Measurements from ENCODE around the gene CDKL2. TPM values are rescaled to one million over a fixed set of nuclear protein-coding genes. Genes with fewer than 3 reads are reported as not detected.
"Not testable (repeated sequence)": the region's sequence is repeated elsewhere in the genome, so short reads cannot be mapped to it uniquely, and the experiment has no call there.

Gene CDKL2
- total and polyA plus RNA-seq, 4 donors, result 0.49 to 2.8 (median 2.3) TPM; not detected in 1

DNA sequence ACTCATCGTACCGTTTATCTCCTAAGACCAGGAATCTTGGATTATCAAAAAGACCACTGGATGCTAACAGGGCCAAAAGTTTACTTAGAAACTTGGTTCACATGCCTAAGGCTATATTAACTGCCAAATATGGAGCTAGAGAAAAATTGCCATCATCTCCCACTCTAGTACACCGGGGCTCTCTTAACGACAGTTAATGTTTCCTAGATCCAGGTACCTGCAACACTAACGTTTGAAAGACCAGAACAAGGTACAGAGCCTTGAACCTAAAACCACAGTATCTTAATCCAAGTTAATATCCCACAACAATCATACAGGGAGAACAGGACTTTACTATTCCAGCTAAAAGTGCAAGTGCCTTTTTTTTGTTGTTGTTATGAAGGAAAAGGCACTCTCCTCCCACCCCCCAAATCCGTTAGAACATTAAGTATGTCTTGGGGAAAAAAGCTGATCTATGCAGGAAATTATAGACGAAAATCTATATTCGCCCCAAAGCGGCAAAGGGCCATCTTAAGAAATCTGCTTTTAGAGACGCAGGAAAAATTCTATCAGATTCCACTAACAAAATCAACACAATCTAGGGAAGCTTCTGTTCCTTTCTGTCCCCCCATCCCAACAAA, 41.6 kb upstream of the CDKL2 start:
- intact Hi-C loops (cut with DNase I), result loop anchor here (2.0 kb wide), 2 partner anchors 41 to 51 kb away; partner anchors contain the start of gene CDKL2 (in 1 of the 2)
- H3K36me3 ChIP-seq (ENCODE audit: control insufficient read depth in 1 of 2, insufficient read depth in 2 of 2, low read length in 1 of 2), result no peaks in the 10 kb centered on the region
- ATAC-seq (ENCODE audit: low FRiP score) (no peak), DNase-seq (no peak)
- H3K4me1 ChIP-seq (ENCODE audit: control insufficient read depth in 1 of 2, insufficient read depth in 2 of 2, low read length in 2 of 2), result peaks cover 1 to 8% of the 10 kb centered on the region in 2 donors
- peak overlapping the region; percentile 36 to 85 for H3K27ac ChIP-seq (ENCODE audit: low read depth in 1 of 2, low read length in 2 of 2)
- H3K9me3 ChIP-seq (ENCODE audit: control insufficient read depth, low read length), result no peaks in the 10 kb centered on the region
- peak overlapping the region; percentile 63 to 82 for H3K4me3 ChIP-seq (ENCODE audit: low read length in 2 of 2)
- WGBS, 2 donors, result 2 to 3% methylated on average over 10 of the region's 10 CpGs
- H3K27me3 ChIP-seq (ENCODE audit: control insufficient read depth in 1 of 2, insufficient read depth in 2 of 2, low read length in 1 of 2), result no peaks in the 10 kb centered on the region

DNA sequence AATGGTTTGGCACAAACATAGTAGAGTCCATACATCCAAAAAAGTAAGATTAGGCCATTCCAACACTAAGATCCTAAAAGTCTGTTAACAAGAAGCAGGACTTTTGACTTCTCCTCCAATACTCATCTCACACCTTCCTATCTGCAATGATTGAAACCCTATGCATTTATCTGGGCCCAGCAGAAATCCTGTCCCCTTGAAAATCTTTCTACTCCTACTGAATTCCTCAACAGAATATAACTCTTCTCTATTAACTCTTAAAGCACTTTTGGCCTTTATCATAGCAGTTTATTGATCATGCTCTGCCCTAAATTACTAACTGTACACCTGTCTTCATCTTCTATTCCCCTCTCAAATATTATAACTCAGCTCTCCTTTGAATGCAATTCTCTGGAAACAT, 38.3 kb upstream of the CDKL2 start:
- H3K27ac ChIP-seq (ENCODE audit: low read depth in 1 of 2, low read length in 2 of 2), result no peak overlapping the region

GRCh38 chr4:75667636-75668035, 37.3 kb upstream of the CDKL2 start:
- H3K9me3 ChIP-seq (ENCODE audit: control insufficient read depth, low read length); H3K4me1 ChIP-seq (ENCODE audit: control insufficient read depth in 1 of 2, insufficient read depth in 2 of 2, low read length in 2 of 2); intact Hi-C loops (cut with DNase I); H3K36me3 ChIP-seq (ENCODE audit: control insufficient read depth in 1 of 2, insufficient read depth in 2 of 2, low read length in 1 of 2); H3K27ac ChIP-seq (ENCODE audit: low read depth in 1 of 2, low read length in 2 of 2); DNase-seq; H3K27me3 ChIP-seq (ENCODE audit: control insufficient read depth in 1 of 2, insufficient read depth in 2 of 2, low read length in 1 of 2); H3K4me3 ChIP-seq (ENCODE audit: low read length in 2 of 2); ATAC-seq (ENCODE audit: low FRiP score): not testable (repeated sequence)
- 78 to 81% methylated on average over 7 of the region's 7 CpGs for WGBS, 2 donors

More for the DNA sequence above, 38.3 kb upstream of the CDKL2 start:
- no peak for DNase-seq
- ATAC-seq (ENCODE audit: low FRiP score), result no peak
- no peaks in the 10 kb centered on the region for H3K9me3 ChIP-seq (ENCODE audit: control insufficient read depth, low read length)
- intact Hi-C loops (cut with DNase I), result no loop called here
- no peak overlapping the region for H3K4me3 ChIP-seq (ENCODE audit: low read length in 2 of 2)
- no peaks in the 10 kb centered on the region for H3K27me3 ChIP-seq (ENCODE audit: control insufficient read depth in 1 of 2, insufficient read depth in 2 of 2, low read length in 1 of 2)
- no peaks in the 10 kb centered on the region for H3K36me3 ChIP-seq (ENCODE audit: control insufficient read depth in 1 of 2, insufficient read depth in 2 of 2, low read length in 1 of 2)
- peaks cover 3 to 8% of the 10 kb centered on the region in 2 donors for H3K4me1 ChIP-seq (ENCODE audit: control insufficient read depth in 1 of 2, insufficient read depth in 2 of 2, low read length in 2 of 2)

DNA sequence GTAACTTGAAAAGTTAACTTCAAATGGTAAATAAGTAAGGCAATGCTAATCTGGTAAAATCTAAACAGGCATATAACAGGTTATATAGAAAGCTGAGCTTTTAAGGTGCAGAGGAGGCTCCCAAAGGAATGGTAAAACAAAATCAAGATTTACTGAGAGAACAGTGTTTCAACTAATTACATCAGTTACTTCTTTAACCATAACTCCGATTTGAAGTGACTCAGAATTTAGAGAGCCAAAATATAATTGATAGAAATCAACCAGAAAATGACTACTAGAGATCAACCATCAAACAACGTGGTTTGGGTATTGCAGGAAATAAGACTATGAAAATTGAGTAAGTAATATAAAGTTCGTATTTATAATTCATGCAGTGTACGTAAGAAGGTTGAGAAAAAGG, 36.0 kb upstream of the CDKL2 start:
- H3K4me3 ChIP-seq (ENCODE audit: low read length in 2 of 2), result no peak overlapping the region
- ATAC-seq (ENCODE audit: low FRiP score), result no peak
- no peak for DNase-seq
- no peaks in the 10 kb centered on the region for H3K27me3 ChIP-seq (ENCODE audit: control insufficient read depth in 1 of 2, insufficient read depth in 2 of 2, low read length in 1 of 2)
- H3K27ac ChIP-seq (ENCODE audit: low read depth in 1 of 2, low read length in 2 of 2), result no peak overlapping the region
- H3K4me1 ChIP-seq (ENCODE audit: control insufficient read depth in 1 of 2, insufficient read depth in 2 of 2, low read length in 2 of 2), result peaks cover 3 to 6% of the 10 kb centered on the region in 2 donors
- intact Hi-C loops (cut with DNase I), result no loop called here
- 65 to 67% methylated on average over 4 of the region's 4 CpGs for WGBS, 2 donors
- H3K36me3 ChIP-seq (ENCODE audit: control insufficient read depth in 1 of 2, insufficient read depth in 2 of 2, low read length in 1 of 2), result no peaks in the 10 kb centered on the region
- no peaks in the 10 kb centered on the region for H3K9me3 ChIP-seq (ENCODE audit: control insufficient read depth, low read length)

- ATAC-seq (ENCODE audit: low FRiP score); intact Hi-C loops (cut with DNase I); H3K27ac ChIP-seq (ENCODE audit: low read depth in 1 of 2, low read length in 2 of 2); DNase-seq; H3K4me3 ChIP-seq (ENCODE audit: low read length in 2 of 2); H3K9me3 ChIP-seq (ENCODE audit: control insufficient read depth, low read length); H3K4me1 ChIP-seq (ENCODE audit: control insufficient read depth in 1 of 2, insufficient read depth in 2 of 2, low read length in 2 of 2); H3K36me3 ChIP-seq (ENCODE audit: control insufficient read depth in 1 of 2, insufficient read depth in 2 of 2, low read length in 1 of 2); H3K27me3 ChIP-seq (ENCODE audit: control insufficient read depth in 1 of 2, insufficient read depth in 2 of 2, low read length in 1 of 2): not testable (repeated sequence)
- WGBS, 2 donors, result 95 to 98% methylated on average over 3 of the region's 3 CpGs
Observed at GRCh38 chr4:75664604-75665003, 34.3 kb upstream of the CDKL2 start.

GRCh38 chr4:75662626-75663025, 32.3 kb upstream of the CDKL2 start:
- ATAC-seq (ENCODE audit: low FRiP score) (no peak), DNase-seq (no peak)
- intact Hi-C loops (cut with DNase I), result no loop called here
- Histone ChIP-seq H3K27me3 (ENCODE audit: control insufficient read depth in 1 of 2, insufficient read depth in 2 of 2, low read length in 1 of 2) (no peaks in the 10 kb centered on the region), H3K27ac (ENCODE audit: low read depth in 1 of 2, low read length in 2 of 2) (no peak overlapping the region), H3K4me3 (ENCODE audit: low read length in 2 of 2) (no peak overlapping the region), H3K4me1 (ENCODE audit: control insufficient read depth in 1 of 2, insufficient read depth in 2 of 2, low read length in 2 of 2) (peaks cover 0 to 5% of the 10 kb centered on the region in 2 donors), H3K36me3 (ENCODE audit: control insufficient read depth in 1 of 2, insufficient read depth in 2 of 2, low read length in 1 of 2) (no peaks in the 10 kb centered on the region), H3K9me3 (ENCODE audit: control insufficient read depth, low read length) (no peaks in the 10 kb centered on the region)
- WGBS, 2 donors, result 86% methylated on average over 2 of the region's 2 CpGs

- H3K27ac ChIP-seq (ENCODE audit: low read depth in 1 of 2, low read length in 2 of 2), result no peak overlapping the region
- no peak for ATAC-seq (ENCODE audit: low FRiP score)
- no peaks in the 10 kb centered on the region for H3K9me3 ChIP-seq (ENCODE audit: control insufficient read depth, low read length)
- H3K27me3 ChIP-seq (ENCODE audit: control insufficient read depth in 1 of 2, insufficient read depth in 2 of 2, low read length in 1 of 2), result no peaks in the 10 kb centered on the region
- no peak for DNase-seq
- 75 to 76% methylated on average over 2 of the region's 2 CpGs for WGBS, 2 donors
- no peaks in the 10 kb centered on the region for H3K36me3 ChIP-seq (ENCODE audit: control insufficient read depth in 1 of 2, insufficient read depth in 2 of 2, low read length in 1 of 2)
- intact Hi-C loops (cut with DNase I), result no loop called here
- H3K4me1 ChIP-seq (ENCODE audit: control insufficient read depth in 1 of 2, insufficient read depth in 2 of 2, low read length in 2 of 2), result peaks cover 0 to 1% of the 10 kb centered on the region in 2 donors
- H3K4me3 ChIP-seq (ENCODE audit: low read length in 2 of 2), result no peak overlapping the region
Observed at GRCh38 chr4:75660491-75660890, 30.2 kb upstream of the CDKL2 start.

DNA sequence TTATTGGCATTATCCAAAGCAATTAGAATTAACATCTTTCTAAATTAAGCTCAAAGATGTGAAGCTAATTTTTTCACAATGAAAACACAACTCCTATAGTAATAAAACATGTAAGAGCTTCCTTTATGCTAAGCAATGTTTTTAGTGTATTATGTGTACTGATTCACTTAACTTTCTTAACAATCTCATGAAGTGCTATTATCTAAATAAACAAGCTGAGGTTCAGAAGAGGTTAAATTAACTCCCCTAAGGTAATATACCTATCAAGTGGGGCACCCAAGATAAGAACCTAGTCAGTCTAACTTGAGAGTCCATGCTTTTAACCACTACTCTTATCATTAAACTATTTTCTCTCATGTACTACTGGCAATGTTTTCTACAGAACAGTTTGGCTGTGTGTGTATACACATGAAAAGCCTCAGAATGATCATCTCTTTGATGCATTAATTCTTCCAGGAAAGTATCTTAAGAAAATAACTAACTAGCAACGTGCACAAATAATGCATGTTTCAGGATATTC, 29.2 kb upstream of the CDKL2 start:
- no peak for DNase-seq
- H3K27me3 ChIP-seq (ENCODE audit: control insufficient read depth in 1 of 2, insufficient read depth in 2 of 2, low read length in 1 of 2), result no peaks in the 10 kb centered on the region
- no peak overlapping the region for H3K27ac ChIP-seq (ENCODE audit: low read depth in 1 of 2, low read length in 2 of 2)
- intact Hi-C loops (cut with DNase I), result no loop called here
- H3K36me3 ChIP-seq (ENCODE audit: control insufficient read depth in 1 of 2, insufficient read depth in 2 of 2, low read length in 1 of 2), result no peaks in the 10 kb centered on the region
- 66 to 71% methylated on average over 1 of the region's 1 CpG for whole genome bisulfite sequencing, 2 donors
- H3K9me3 ChIP-seq (ENCODE audit: control insufficient read depth, low read length), result no peaks in the 10 kb centered on the region
- no peak for ATAC-seq (ENCODE audit: low FRiP score)
- no peak overlapping the region for H3K4me3 ChIP-seq (ENCODE audit: low read length in 2 of 2)
- peaks cover 0 to 1% of the 10 kb centered on the region in 2 donors for H3K4me1 ChIP-seq (ENCODE audit: control insufficient read depth in 1 of 2, insufficient read depth in 2 of 2, low read length in 2 of 2)

DNA sequence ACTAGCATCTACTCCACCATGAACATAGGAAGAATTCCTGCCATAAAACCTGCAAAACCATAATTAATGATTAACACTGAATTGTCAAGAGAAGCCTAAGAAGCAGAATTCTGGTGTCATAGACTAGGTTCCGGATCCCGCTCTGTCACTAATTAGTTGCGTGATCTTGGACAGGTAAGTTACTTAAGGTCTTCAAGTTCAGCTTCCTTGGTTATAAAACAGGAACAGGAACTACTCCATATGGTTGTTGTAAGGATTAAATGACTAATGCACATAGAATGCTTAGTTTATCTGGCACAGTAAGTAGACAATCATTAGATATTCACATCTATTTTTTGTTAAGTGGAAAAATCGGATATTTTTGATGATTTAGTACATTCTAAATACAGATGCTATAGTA, 28.5 kb upstream of the CDKL2 start:
- ATAC-seq (ENCODE audit: low FRiP score) (no peak), DNase-seq (no peak)
- Histone ChIP-seq H3K27me3 (ENCODE audit: control insufficient read depth in 1 of 2, insufficient read depth in 2 of 2, low read length in 1 of 2) (no peaks in the 10 kb centered on the region), H3K36me3 (ENCODE audit: control insufficient read depth in 1 of 2, insufficient read depth in 2 of 2, low read length in 1 of 2) (no peaks in the 10 kb centered on the region), H3K27ac (ENCODE audit: low read depth in 1 of 2, low read length in 2 of 2) (no peak overlapping the region), H3K4me1 (ENCODE audit: control insufficient read depth in 1 of 2, insufficient read depth in 2 of 2, low read length in 2 of 2) (peaks cover 0 to 1% of the 10 kb centered on the region in 2 donors), H3K9me3 (ENCODE audit: control insufficient read depth, low read length) (no peaks in the 10 kb centered on the region), H3K4me3 (ENCODE audit: low read length in 2 of 2) (no peak overlapping the region)
- WGBS, 2 donors, result 79 to 83% methylated on average over 4 of the region's 4 CpGs
- intact Hi-C loops (cut with DNase I), result no loop called here

Data from aorta (tissue), 5 donors.